ENCODE measurements around the gene GGCX. TPM values are rescaled to one million over a fixed set of nuclear protein-coding genes. Genes with fewer than 3 reads are reported as not detected.

GGCX gene
- total RNA-seq, 3 donors from 2014 or later (not counting 1 experiment from before 2014, with no cell fraction given), result 21.3 to 21.7 (median 21.4) TPM

- peaks cover 48% of the 10 kb centered on the region for H3K36me3 ChIP-seq (ENCODE audit: control insufficient read depth, insufficient read depth, low read length)
- ATAC-seq (no peak), DNase-seq (no peak)
- H3K27ac ChIP-seq (ENCODE audit: low read length), result no peak overlapping the region
- 95% methylated on average over 2 of the region's 4 CpGs for WGBS (ENCODE audit: insufficient coverage)
- no peak for TF ChIP-seq CTCF (IDR thresholded peaks at IDR 0.05)
- no peaks in the 10 kb centered on the region for H3K9me3 ChIP-seq (ENCODE audit: control insufficient read depth, insufficient read depth, low read length)
- Mint-ChIP-seq H3K4me3 (no peak overlapping the region), H3K4me1 (peaks cover 34 to 42% of the 10 kb centered on the region in 2 donors), H3K27ac (no peak overlapping the region), H3K9me3 (no peaks in the 10 kb centered on the region), H3K27me3 (ENCODE audit: low read depth in 2 of 2) (no peaks in the 10 kb centered on the region), H3K36me3 (peaks cover 30% of the 10 kb centered on the region)
- H3K27me3 ChIP-seq (ENCODE audit: control insufficient read depth, insufficient read depth, low read length), result no peaks in the 10 kb centered on the region
- H3K4me1 ChIP-seq (ENCODE audit: control insufficient read depth, insufficient read depth, low read length), result peaks cover 16% of the 10 kb centered on the region
- no peak overlapping the region for H3K4me3 ChIP-seq (ENCODE audit: low read length)
- intact Hi-C loops (cut with micrococcal nuclease), result no loop called here
These were observed 18.5 kb downstream of the GGCX start for GRCh38 chr2:85542777-85543176.

GRCh38 chr2:85541753-85542457 lies 19.4 kb downstream of the GGCX start:
- Mint-ChIP-seq H3K27ac (peak overlapping the region in 1 of 2 donors; percentile 90), H3K4me1 (peaks cover 38 to 47% of the 10 kb centered on the region in 2 donors), H3K36me3 (peaks cover 30% of the 10 kb centered on the region), H3K9me3 (no peaks in the 10 kb centered on the region), H3K4me3 (no peak overlapping the region), H3K27me3 (ENCODE audit: low read depth in 2 of 2) (no peaks in the 10 kb centered on the region)
- Histone ChIP-seq H3K27me3 (ENCODE audit: control insufficient read depth, insufficient read depth, low read length) (no peaks in the 10 kb centered on the region), H3K36me3 (ENCODE audit: control insufficient read depth, insufficient read depth, low read length) (peaks cover 47% of the 10 kb centered on the region), H3K4me1 (ENCODE audit: control insufficient read depth, insufficient read depth, low read length) (peaks cover 23% of the 10 kb centered on the region), H3K27ac (ENCODE audit: low read length) (no peak overlapping the region), H3K9me3 (ENCODE audit: control insufficient read depth, insufficient read depth, low read length) (no peaks in the 10 kb centered on the region), H3K4me3 (ENCODE audit: low read length) (no peak overlapping the region)
- intact Hi-C loops (cut with micrococcal nuclease), result no loop called here
- 87% methylated on average over 5 of the region's 5 CpGs for WGBS (ENCODE audit: insufficient coverage)
- TF ChIP-seq CTCF (IDR thresholded peaks at IDR 0.05), result no peak
- ATAC-seq (no peak), DNase-seq (no peak)

DNA sequence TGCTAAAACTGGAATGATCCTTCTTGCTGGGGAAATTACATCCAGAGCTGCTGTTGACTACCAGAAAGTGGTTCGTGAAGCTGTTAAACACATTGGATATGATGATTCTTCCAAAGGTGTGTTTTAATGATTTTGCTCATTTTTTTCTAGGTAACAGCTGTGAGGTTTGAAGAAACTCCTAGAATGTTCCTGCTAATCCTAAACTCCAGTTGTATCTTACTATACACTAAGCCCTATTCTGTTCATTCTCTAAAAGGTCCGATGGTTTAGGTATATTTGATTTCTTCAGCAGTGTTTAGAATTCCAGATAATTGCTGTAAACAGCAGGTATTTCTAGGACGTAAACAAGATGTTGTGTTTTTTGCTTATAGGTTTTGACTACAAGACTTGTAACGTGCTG lies 20.0 kb downstream of the GGCX start:
- H3K27me3 Mint-ChIP-seq (ENCODE audit: low read depth in 2 of 2), result no peaks in the 10 kb centered on the region
- H3K27ac Mint-ChIP-seq, result peak overlapping the region in 1 of 2 donors; percentile 90
- Histone ChIP-seq H3K4me1 (ENCODE audit: control insufficient read depth, insufficient read depth, low read length) (peaks cover 23% of the 10 kb centered on the region), H3K27me3 (ENCODE audit: control insufficient read depth, insufficient read depth, low read length) (no peaks in the 10 kb centered on the region), H3K27ac (ENCODE audit: low read length) (no peak overlapping the region), H3K4me3 (ENCODE audit: low read length) (no peak overlapping the region), H3K9me3 (ENCODE audit: control insufficient read depth, insufficient read depth, low read length) (no peaks in the 10 kb centered on the region), H3K36me3 (ENCODE audit: control insufficient read depth, insufficient read depth, low read length) (peaks cover 46% of the 10 kb centered on the region)
- intact Hi-C loops (cut with micrococcal nuclease), result no loop called here
- ATAC-seq (no peak), DNase-seq (no peak)
- H3K9me3 Mint-ChIP-seq, result no peaks in the 10 kb centered on the region
- H3K4me3 Mint-ChIP-seq, result peak overlapping the region; percentile 95
- peaks cover 30% of the 10 kb centered on the region for H3K36me3 Mint-ChIP-seq
- no peak for TF ChIP-seq CTCF (IDR thresholded peaks at IDR 0.05)
- WGBS (ENCODE audit: insufficient coverage), result 60% methylated on average over 3 of the region's 4 CpGs
- H3K4me1 Mint-ChIP-seq, result peaks cover 38 to 47% of the 10 kb centered on the region in 2 donors

Measured in natural killer cell (primary cell).